ENCODE results near the gene RAB11FIP5. TPM values are rescaled to one million over a fixed set of nuclear protein-coding genes. Genes with fewer than 3 reads are reported as not detected.

RAB11FIP5 gene
- total RNA-seq, 2 experiments from 2014 or later, result 1.1 to 2.9 TPM

- CTCF ChIA-PET, result interaction anchor here (1.5 to 6.6 kb wide), 5 partner anchors 12 to 126 kb away, joined by 3 to 67 read pairs (median 21); partner anchors contain the start of gene SMYD5
- no peaks in the 10 kb centered on the region for H3K9me3 Mint-ChIP-seq (ENCODE audit: low read depth)
- H3K4me3 Mint-ChIP-seq, result no peak overlapping the region
- H3K4me1 Mint-ChIP-seq, result no peaks in the 10 kb centered on the region
- H3K27ac Mint-ChIP-seq, result no peak overlapping the region
- ATAC-seq (no peak), DNase-seq (no peak)
- no peaks in the 10 kb centered on the region for H3K27me3 Mint-ChIP-seq
- no peaks in the 10 kb centered on the region for H3K36me3 Mint-ChIP-seq
Observed at GRCh38 chr2:73087311-73087710, 25.4 kb downstream of the RAB11FIP5 start.

GRCh38 chr2:73085691-73086090, 27.1 kb downstream of the RAB11FIP5 start:
- Mint-ChIP-seq H3K4me1 (no peaks in the 10 kb centered on the region), H3K27ac (no peak overlapping the region), H3K36me3 (no peaks in the 10 kb centered on the region), H3K27me3 (no peaks in the 10 kb centered on the region), H3K4me3 (no peak overlapping the region), H3K9me3 (ENCODE audit: low read depth) (no peaks in the 10 kb centered on the region)
- ATAC-seq, result peak; percentile 96
- CTCF ChIA-PET, result interaction anchor here (1.0 to 6.6 kb wide), 22 partner anchors 11 to 193 kb away, joined by 3 to 67 read pairs (median 4); partner anchors contain the start of gene SMYD5
- peak; percentile 89 for DNase-seq

DNA sequence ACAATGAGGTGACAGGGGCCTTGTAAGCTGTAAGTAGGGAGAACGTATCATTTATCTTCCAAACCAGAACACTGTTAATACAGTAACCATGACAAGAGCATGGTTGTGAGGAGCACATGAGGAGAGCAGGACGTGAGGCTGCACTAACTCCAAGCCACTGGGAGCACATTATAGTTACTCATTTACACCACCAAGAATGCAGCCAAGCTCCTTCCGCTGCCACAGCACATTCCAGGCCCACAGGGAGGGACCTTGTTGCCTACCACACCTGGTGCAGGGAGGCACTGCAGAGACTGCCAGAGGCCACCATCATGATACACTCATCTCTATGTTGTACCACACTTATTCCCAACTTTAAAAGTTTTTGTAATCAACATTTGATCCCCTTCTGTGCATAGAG, 27.8 kb downstream of the RAB11FIP5 start:
- DNase-seq (no peak), ATAC-seq (no peak)
- Mint-ChIP-seq H3K9me3 (ENCODE audit: low read depth) (no peaks in the 10 kb centered on the region), H3K4me3 (no peak overlapping the region), H3K27me3 (no peaks in the 10 kb centered on the region), H3K4me1 (no peaks in the 10 kb centered on the region), H3K36me3 (no peaks in the 10 kb centered on the region), H3K27ac (no peak overlapping the region)
- CTCF ChIA-PET, result interaction anchor here (0.6 to 6.6 kb wide), 21 partner anchors 8 to 192 kb away, joined by 3 to 67 read pairs (median 4); partner anchors contain the start of gene SMYD5

DNA sequence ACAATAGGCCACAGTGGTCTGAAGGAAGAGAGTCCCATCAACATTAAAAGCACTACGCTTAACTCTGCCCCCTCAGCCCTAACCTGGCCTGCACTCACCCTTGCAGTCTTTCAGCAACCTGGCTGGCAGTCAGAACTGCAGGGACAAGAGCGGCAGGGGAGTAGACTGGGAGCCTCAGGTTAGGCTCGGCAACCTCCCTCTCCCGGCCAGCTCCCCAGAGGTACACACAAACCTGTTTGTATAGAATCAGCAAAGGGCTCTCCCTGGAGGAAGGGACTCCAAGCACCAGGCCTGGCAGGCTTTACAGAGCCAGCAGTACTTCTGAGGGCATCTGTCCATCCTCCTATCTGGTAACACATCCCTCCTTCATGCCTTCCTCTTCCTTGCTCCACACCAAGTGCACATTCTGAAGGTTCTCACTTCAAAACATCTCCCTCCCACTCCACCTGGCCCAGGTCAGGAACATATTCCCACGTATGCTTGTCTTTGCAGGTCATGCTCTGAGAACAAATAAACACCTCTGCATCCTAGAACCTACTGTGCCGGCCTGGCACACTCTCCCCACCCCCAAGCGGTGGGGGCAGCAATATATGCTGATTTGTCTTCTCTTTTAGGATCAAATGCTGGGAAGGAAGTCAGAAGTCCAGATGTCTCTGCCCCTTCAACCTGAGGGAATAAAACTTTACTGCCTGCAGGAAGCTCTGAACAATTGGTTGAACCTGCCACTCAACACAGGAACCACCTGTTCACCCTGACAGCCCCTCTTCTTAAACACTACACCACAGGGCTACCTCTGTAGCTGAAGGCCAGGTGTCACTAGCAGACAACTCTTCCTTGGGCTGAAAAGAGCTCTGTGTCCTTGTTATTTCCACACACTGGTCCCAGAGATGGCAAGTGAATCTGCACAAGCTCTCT, 28.6 kb downstream of the RAB11FIP5 start:
- H3K4me1 Mint-ChIP-seq, result no peaks in the 10 kb centered on the region
- H3K4me3 Mint-ChIP-seq, result no peak overlapping the region
- CTCF ChIA-PET, result interaction anchor here (0.9 to 6.6 kb wide), 13 partner anchors 11 to 129 kb away, joined by 3 to 67 read pairs (median 4); partner anchors contain the start of gene SMYD5
- no peaks in the 10 kb centered on the region for H3K27me3 Mint-ChIP-seq
- no peaks in the 10 kb centered on the region for H3K9me3 Mint-ChIP-seq (ENCODE audit: low read depth)
- no peak overlapping the region for H3K27ac Mint-ChIP-seq
- DNase-seq, result no peak
- no peak for ATAC-seq
- no peaks in the 10 kb centered on the region for H3K36me3 Mint-ChIP-seq

DNA sequence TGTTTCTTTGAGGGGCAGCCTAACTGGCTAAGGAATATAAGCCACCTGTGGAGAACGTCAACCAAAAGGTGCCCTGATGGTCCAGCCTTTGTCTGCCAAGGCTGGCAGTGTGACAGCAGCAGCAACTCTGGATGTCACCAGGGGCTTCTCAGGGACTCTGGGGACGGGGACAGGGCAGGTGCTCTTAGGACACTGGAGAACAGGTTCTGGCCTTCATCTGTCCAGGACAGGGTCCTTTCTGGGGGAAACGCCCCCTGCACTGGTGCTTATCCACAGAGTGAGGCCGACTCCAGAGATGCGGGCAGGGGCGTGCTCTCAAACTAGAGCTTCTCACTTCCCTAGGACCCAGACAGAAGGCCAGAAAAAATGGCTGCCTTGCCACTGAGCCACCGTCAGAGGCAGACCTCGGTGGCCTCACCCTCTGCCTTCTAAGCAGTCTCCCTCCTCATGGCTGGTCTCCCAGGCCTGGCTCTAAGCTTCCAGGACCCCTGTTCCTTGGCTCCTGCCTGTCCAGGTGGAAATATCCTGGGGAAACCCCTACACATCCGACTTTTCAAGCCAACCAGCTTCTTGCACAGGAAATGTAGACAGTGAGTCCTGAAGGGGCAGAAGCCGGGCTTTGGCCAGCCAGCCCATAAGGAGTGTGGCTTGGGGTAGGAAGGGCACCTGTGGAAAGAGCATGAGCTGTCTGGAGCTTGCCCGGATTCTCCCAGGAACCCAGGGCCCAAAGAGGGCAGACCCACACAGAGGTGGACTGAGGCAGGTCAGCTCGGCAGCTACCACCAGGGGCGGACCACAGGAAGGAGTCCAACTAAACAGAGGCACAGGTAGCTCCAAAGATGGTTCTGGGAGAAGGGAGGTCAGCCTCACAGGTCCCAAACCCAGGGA, 30.0 kb downstream of the RAB11FIP5 start:
- Mint-ChIP-seq H3K27ac (no peak overlapping the region), H3K4me3 (no peak overlapping the region), H3K27me3 (no peaks in the 10 kb centered on the region), H3K36me3 (no peaks in the 10 kb centered on the region), H3K4me1 (no peaks in the 10 kb centered on the region), H3K9me3 (ENCODE audit: low read depth) (no peaks in the 10 kb centered on the region)
- CTCF ChIA-PET, result interaction anchor here (0.9 to 6.6 kb wide), 3 partner anchors 64 to 96 kb away, joined by 3 to 67 read pairs (median 5); no protein-coding TSS in a partner anchor
- no peak for ATAC-seq
- no peak for DNase-seq

DNA sequence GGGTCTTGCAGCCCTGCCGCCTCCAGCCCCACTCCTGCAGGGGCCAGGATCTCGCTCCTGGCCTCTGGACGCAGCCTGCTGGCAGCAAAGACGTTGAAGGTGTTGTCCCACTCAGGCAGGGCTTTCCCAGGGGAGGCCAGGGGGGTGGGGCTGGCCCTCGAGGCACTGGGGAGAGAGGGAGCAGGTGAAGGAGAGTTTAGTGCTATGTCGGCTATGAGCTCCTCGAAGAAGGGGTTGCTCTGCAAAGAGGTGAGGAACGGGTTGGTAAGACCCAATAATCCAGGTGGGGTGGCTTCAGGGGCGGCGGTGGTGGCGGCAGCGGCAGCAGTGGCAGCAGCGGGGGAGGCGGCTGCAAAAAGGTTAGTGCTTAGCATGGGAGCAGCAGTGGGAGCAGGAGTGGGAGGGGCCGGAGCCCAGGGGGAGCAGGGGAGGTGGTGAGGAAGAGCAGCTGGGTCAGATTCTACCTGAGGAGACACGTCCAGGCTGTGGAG, 31.5 kb downstream of the RAB11FIP5 start:
- H3K9me3 Mint-ChIP-seq (ENCODE audit: low read depth), result no peaks in the 10 kb centered on the region
- no peak for DNase-seq
- no peaks in the 10 kb centered on the region for H3K27me3 Mint-ChIP-seq
- ATAC-seq, result no peak
- no peaks in the 10 kb centered on the region for H3K36me3 Mint-ChIP-seq
- H3K4me3 Mint-ChIP-seq, result no peak overlapping the region
- no peak overlapping the region for H3K27ac Mint-ChIP-seq
- no peaks in the 10 kb centered on the region for H3K4me1 Mint-ChIP-seq
- CTCF ChIA-PET, result interaction anchor here (0.7 to 6.6 kb wide), 3 partner anchors 20 to 107 kb away, joined by 3 to 67 read pairs (median 3); no protein-coding TSS in a partner anchor

- ATAC-seq, result no peak
- Mint-ChIP-seq H3K27ac (no peak overlapping the region), H3K4me3 (no peak overlapping the region), H3K9me3 (ENCODE audit: low read depth) (no peaks in the 10 kb centered on the region), H3K36me3 (no peaks in the 10 kb centered on the region), H3K4me1 (no peaks in the 10 kb centered on the region), H3K27me3 (no peaks in the 10 kb centered on the region)
- CTCF ChIA-PET, result interaction anchor here (0.6 to 1.9 kb wide), 2 partner anchors 18 to 97 kb away, joined by 3 to 6 read pairs; no protein-coding TSS in a partner anchor
- DNase-seq, result no peak
Observed at GRCh38 chr2:73080321-73081131, 32.2 kb downstream of the RAB11FIP5 start.

GRCh38 chr2:73079636-73080035, 33.1 kb downstream of the RAB11FIP5 start:
- Mint-ChIP-seq H3K36me3 (no peaks in the 10 kb centered on the region), H3K4me3 (no peak overlapping the region), H3K9me3 (ENCODE audit: low read depth) (no peaks in the 10 kb centered on the region), H3K27ac (no peak overlapping the region), H3K27me3 (no peaks in the 10 kb centered on the region), H3K4me1 (no peaks in the 10 kb centered on the region)
- DNase-seq (no peak), ATAC-seq (no peak)
- CTCF ChIA-PET, result interaction anchor here (1.9 kb wide), 1 partner anchor 98 kb away, joined by 6 read pairs; no protein-coding TSS in a partner anchor

DNA sequence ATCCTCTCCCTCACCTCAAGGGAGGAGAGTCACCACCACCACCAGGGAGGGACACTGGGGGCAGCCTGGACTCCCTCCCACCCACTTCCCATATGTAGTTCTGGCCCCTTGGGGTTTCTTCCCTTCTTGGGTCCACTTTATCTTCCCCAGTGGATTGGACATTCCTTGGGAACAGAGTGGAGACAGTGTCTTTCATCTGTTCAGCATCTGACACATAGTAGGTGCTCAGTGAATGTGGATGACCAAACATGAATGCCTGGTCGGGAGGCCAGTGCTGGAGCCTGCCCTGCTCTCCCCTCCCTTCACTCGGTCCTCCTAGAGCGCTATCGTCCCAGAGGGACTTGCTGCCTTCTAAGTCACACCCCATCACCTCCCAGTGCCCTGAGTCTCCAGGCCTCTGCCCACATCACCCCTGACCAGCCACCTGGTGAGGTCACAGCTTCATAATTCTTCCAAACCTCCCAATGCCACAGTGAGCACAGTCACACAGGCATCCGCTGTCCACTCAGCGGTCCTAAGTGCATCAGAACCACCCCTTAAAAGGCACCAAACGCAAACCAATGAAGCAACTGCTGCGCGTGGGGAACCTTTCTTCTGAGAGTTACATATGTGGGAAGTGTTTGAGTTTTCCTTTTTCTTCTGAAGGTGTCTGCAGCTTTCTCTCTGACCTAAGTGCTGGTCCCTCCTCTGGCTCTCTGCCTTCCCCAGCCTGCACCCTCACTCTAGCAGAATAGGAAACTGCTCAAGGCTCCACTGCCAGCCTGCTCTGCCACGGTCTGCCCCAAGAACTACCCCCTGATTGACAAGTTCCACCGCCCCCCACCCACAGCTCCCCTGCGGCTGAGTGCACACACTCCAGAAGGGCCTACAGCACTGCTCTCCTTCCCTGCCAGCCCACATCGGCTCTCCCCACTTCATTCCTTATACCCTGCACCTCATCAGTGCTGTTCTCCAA, 34.0 kb downstream of the RAB11FIP5 start:
- H3K36me3 Mint-ChIP-seq, result no peaks in the 10 kb centered on the region
- H3K4me3 Mint-ChIP-seq, result no peak overlapping the region
- H3K27me3 Mint-ChIP-seq, result no peaks in the 10 kb centered on the region
- H3K27ac Mint-ChIP-seq, result no peak overlapping the region
- no peaks in the 10 kb centered on the region for H3K4me1 Mint-ChIP-seq
- CTCF ChIA-PET, result interaction anchor here (1.9 kb wide), 1 partner anchor 99 kb away, joined by 6 read pairs; no protein-coding TSS in a partner anchor
- H3K9me3 Mint-ChIP-seq (ENCODE audit: low read depth), result no peaks in the 10 kb centered on the region
- DNase-seq (no peak), ATAC-seq (no peak)

- Mint-ChIP-seq H3K27me3 (no peaks in the 10 kb centered on the region), H3K36me3 (no peaks in the 10 kb centered on the region), H3K27ac (no peak overlapping the region), H3K4me1 (no peaks in the 10 kb centered on the region), H3K9me3 (ENCODE audit: low read depth) (no peaks in the 10 kb centered on the region), H3K4me3 (no peak overlapping the region)
- ATAC-seq (no peak), DNase-seq (no peak)
- CTCF ChIA-PET, result interaction anchor here (1.2 to 1.4 kb wide), 2 partner anchors 8 to 135 kb away, joined by 3 read pairs; no protein-coding TSS in a partner anchor
Observed at GRCh38 chr2:73077424-73077795, 35.3 kb downstream of the RAB11FIP5 start.

GRCh38 chr2:73076701-73077423, 35.9 kb downstream of the RAB11FIP5 start:
- no peak overlapping the region for H3K27ac Mint-ChIP-seq
- H3K27me3 Mint-ChIP-seq, result no peaks in the 10 kb centered on the region
- H3K4me1 Mint-ChIP-seq, result peaks cover 4% of the 10 kb centered on the region
- H3K36me3 Mint-ChIP-seq, result no peaks in the 10 kb centered on the region
- H3K9me3 Mint-ChIP-seq (ENCODE audit: low read depth), result no peaks in the 10 kb centered on the region
- CTCF ChIA-PET, result interaction anchor here (0.9 to 1.4 kb wide), 3 partner anchors 8 to 136 kb away, joined by 3 read pairs; no protein-coding TSS in a partner anchor
- H3K4me3 Mint-ChIP-seq, result no peak overlapping the region
- DNase-seq (no peak), ATAC-seq (no peak)

All from activated CD8-positive, alpha-beta memory T cell treated with anti-CD3 and anti-CD28 coated beads, Interleukin-2, amount 10 ng/mL, durations not matched to agents 7 days and 5 days (primary cell).